Adrenal gland (tissue), 5 donors: ENCODE measurements around the gene ALDH1A1.

Source experiments
- POLR2A ChIP-seq, 2 donors: fragments of 450-650 bp; IDR thresholded peaks; one replicate each; pipeline ENCODE4 v1.6.1; 2017; ENCODE audit warnings: antibody characterized with exemption in 2 of 2, mild to moderate bottlenecking in 2 of 2, moderate library complexity in 1 of 2
- TF ChIP-seq, protein P1 (sequence below), 6 experiments: fragments of 450-650 bp in 4 of 6; fragments of 200-600 bp in 2 of 6; sonication (generic) in 1 of 6; IDR thresholded peaks; 1 replicate in 5 of 6; 2 replicates in 1 of 6; pipeline versions ENCODE4 v1.5.1 to v1.8.0; 2016 to 2021; ENCODE audit warnings: antibody characterized with exemption in 6 of 6, mild to moderate bottlenecking in 2 of 6, moderate library complexity in 1 of 6
- donor health status: DM: no; HTN: no; CAD: no.

DNA sequence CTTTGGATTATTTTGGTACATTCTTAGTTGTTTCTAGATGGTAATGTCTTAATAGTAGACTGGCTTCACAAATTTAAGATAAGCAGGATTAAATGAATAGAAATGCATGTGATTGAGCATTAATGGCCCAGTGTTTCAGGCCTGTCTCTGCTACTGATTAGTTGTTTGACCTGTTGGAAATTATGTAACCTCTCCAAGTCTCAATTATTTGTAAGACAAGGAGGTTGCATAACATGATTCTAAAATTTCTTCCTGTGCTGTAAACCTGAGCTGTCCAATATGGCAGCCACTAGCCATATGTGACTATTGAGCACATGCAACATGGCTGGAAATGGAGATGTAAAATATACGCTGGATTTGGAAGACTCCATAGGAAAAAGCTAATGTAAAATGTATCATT, 97.5 kb downstream of the ALDH1A1 start:
- TF ChIP-seq, protein P1, sequence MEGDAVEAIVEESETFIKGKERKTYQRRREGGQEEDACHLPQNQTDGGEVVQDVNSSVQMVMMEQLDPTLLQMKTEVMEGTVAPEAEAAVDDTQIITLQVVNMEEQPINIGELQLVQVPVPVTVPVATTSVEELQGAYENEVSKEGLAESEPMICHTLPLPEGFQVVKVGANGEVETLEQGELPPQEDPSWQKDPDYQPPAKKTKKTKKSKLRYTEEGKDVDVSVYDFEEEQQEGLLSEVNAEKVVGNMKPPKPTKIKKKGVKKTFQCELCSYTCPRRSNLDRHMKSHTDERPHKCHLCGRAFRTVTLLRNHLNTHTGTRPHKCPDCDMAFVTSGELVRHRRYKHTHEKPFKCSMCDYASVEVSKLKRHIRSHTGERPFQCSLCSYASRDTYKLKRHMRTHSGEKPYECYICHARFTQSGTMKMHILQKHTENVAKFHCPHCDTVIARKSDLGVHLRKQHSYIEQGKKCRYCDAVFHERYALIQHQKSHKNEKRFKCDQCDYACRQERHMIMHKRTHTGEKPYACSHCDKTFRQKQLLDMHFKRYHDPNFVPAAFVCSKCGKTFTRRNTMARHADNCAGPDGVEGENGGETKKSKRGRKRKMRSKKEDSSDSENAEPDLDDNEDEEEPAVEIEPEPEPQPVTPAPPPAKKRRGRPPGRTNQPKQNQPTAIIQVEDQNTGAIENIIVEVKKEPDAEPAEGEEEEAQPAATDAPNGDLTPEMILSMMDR (IDR thresholded peaks at IDR 0.05): no peak
- TF ChIP-seq POLR2A (IDR thresholded peaks at IDR 0.05): no peak
